ENCODE data around the gene SHC1.
"Not testable (repeated sequence)": the region's sequence is repeated elsewhere in the genome, so short reads cannot be mapped to it uniquely, and the experiment has no call there.

The SHC1 gene

DNA sequence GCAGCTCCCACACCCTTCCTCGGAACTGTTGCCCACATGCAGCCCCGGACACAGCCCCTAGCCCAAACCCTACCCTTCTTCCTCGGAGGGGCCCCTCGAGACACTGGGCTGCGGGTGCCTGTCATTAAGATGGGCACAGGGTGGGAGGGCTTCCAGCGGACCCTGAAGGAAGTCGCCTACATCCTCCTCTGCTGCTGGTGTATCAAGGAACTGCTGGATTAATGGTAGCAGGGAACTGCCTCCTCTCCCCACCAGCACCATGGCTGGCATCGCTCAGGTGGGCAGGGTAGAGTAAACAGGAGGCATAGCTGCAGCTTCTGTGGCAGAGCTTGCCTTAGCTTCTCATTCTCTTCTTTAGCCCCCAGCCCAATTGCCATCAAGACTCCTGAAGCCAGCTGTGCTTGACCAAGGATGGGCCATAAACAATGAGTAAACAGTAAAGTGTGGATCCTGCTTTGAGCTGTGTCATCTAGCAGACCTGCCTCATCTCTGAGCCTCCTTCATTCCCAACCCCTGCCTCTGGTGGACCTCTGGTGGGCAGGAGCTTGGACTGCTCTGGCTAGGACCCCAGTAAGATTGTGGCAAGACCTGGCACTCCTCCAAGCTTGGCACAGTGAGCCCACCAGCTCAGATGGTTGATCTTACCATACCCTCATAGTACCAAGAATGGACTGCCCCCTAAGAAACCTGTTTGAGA lies 23.2 kb upstream of the SHC1 start, which contains the start of gene LENEP:
Gene LENEP (plus strand): TSS at position 15 of the 697 bp plus-strand sequence. CDS start 22 bp downstream, at position 37.
- no peak for DNase-seq

GRCh38 chr1:154992721-154993571 lies 22.4 kb upstream of the SHC1 start:
- no peak for DNase-seq

GRCh38 chr1:154990276-154990675 lies 19.7 kb upstream of the SHC1 start:
- no peak for DNase-seq

DNA sequence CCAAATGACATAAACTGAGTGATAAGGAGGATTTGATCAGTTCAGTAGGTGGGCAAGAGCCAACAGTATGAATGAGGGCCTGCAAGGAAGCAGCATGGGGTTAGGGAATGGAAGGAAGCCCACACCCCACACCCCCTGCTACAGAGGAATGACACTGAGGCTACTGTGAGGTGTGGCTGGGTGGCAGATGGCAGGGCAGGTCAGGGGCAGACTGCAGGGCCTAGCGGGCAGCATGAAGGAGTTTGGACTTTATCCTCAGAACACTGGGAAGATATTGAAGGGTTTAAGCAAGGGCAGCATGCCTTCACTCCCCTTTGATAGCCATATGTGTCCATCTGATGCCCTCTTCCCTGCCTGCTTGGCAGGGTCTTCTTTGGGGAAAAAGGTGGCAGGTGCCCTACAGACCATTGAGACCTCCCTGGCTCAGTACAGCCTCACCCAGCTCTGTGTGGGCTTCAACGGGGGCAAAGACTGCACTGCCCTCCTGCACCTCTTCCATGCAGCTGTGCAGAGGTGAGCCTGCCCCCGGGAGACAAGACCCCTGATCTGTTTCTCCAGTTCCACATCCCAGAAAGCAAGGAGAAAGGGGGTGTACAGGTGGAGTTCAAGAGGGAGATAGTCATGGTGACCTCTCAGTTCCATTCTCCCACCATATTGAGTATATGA lies 18.8 kb upstream of the SHC1 start:
- no peak for DNase-seq

DNA sequence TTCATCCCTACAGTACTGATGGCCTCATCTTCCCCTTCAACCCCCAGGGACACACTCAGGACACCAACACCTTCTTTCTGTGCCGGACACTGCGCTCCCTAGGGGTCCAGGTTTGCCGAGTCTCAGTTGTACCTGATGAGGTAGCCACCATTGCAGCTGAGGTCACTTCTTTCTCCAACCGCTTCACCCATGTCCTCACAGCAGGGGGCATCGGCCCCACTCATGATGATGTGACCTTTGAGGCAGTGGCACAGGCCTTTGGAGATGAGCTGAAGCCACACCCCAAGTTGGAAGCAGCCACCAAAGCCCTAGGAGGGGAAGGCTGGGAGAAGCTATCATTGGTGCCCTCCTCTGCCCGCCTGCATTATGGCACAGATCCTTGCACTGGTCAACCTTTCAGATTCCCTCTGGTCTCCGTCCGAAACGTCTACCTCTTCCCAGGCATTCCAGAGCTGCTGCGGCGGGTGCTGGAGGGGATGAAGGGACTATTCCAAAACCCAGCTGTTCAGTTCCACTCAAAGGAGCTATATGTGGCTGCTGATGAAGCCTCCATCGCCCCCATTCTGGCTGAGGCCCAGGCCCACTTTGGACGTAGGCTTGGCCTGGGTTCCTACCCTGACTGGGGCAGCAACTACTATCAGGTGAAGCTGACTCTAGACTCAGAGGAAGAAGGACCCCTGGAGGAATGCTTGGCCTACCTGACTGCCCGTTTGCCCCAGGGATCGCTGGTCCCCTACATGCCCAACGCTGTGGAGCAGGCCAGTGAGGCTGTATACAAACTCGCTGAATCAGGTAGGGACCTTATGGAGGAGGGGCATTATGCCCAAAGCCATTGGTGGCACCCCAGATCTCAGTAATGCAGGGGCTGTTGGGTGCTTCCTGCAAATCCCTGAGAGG lies 17.8 kb upstream of the SHC1 start:
- DNase-seq, result no peak

DNA sequence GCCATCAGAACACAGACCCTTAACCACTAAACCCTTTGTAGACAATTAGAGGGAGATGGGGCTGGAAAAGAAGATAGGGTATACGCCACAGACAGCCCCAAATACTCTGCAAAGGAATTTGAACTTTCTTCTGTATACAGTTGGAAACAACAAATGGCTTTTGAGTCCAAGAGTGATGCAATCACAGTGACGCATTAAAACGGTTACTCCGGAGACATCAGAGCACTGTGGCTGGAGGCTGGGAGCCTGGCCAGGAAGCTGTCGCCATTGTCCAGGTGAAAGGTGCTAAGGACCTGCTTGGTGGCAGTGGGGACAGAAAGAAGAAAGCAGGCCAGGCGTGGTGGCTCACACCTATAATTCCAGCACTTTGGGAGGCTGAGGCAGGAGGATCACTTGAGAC lies 16.8 kb upstream of the SHC1 start:
- DNase-seq, result no peak

- DNase-seq, result not testable (repeated sequence)
These were observed 16.2 kb upstream of the SHC1 start for GRCh38 chr1:154986736-154987135.

DNA sequence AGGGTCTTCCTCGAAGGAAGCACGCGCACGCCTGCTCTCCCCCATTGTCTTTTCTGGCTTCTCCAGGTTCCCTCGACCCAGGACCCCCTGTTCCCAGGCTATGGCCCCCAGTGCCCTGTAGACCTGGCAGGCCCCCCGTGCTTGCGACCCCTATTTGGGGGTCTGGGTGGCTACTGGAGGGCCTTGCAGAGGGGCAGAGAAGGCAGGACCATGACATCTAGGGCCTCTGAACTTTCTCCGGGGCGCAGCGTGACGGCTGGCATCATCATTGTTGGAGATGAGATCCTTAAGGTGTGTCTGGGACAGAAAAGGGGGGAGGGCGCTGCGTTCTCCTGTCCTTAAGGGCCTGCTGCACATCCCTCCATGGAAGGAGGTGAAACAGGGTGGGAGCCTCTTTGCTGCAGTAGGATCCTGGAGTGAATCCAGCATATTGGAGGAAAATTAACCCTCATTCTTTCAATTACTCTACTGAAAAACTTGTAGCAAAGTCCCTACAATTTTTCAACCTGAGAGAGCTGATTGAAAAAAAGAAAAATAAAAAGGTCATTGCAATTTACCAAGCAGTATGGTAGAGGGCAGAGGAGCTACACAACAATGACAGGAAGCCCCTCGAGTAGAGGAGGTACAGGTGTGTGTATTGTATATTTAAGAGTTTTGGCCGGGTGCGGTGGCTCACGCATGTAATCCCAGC lies 13.4 kb upstream of the SHC1 start:
- no peak for DNase-seq

GRCh38 chr1:154982897-154983648 lies 12.5 kb upstream of the SHC1 start, which contains the start of gene FLAD1:
FLAD1 (plus strand) TSS chr1:154983344; CDS start chr1:154983695, 351 bp downstream.
- DNase-seq, result peak; percentile 100

- DNase-seq, result no peak
These were observed 11.8 kb upstream of the SHC1 start for GRCh38 chr1:154982341-154982740.

DNA sequence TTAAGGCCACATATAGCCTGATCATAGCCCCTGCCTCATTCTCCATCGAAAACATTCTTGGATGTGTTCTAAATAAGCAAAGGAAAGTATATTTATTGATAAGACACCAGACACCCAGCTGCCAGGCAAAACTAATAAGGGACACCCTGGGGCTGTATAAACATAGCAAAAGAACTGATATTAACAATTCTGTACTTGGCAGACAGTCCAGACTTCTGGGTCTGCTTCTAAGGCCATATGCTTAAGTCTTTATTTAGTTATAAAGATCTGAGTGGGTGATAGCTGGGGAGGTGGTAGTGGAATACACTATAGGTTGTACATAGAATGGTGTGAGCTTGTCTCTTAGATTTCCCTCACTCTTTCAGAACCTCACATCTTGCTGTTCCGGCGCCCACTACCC lies 7.8 kb upstream of the SHC1 start:
- no peak for DNase-seq

GRCh38 chr1:154977762-154978161 lies 7.2 kb upstream of the SHC1 start:
- not testable (repeated sequence) for DNase-seq

- DNase-seq, result no peak
These were observed 5.0 kb upstream of the SHC1 start for GRCh38 chr1:154975409-154976059.

DNA sequence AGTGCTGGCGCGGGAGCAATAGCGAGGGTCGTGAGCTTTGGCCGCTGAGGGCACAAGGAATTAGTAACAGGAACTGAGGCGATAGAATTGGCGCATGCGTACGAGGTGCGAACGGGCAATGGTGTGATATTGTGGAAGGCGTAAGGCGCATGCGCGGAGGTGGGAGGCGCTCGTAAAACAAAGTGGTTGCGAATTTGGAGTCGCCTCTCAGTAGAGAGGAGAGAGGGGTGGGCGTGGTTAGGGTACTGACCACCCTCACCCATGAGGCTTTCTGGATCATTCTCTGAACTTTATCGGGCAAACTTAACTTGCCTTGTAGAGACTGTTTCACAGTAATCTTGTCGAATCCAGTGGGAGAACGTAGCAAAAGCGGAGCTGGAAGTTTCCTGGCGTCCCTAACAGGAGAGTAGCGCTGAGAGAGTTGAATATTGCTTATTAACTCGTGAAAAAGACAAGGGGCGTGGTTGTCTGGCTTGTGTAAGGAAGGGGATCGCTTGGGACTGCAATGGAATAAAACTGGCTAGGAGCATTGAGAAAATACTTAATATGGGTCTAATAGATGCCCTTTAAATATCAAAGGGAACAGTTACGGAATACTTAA lies 4.4 kb upstream of the SHC1 start:
- DNase-seq, result peak; percentile 97

DNA sequence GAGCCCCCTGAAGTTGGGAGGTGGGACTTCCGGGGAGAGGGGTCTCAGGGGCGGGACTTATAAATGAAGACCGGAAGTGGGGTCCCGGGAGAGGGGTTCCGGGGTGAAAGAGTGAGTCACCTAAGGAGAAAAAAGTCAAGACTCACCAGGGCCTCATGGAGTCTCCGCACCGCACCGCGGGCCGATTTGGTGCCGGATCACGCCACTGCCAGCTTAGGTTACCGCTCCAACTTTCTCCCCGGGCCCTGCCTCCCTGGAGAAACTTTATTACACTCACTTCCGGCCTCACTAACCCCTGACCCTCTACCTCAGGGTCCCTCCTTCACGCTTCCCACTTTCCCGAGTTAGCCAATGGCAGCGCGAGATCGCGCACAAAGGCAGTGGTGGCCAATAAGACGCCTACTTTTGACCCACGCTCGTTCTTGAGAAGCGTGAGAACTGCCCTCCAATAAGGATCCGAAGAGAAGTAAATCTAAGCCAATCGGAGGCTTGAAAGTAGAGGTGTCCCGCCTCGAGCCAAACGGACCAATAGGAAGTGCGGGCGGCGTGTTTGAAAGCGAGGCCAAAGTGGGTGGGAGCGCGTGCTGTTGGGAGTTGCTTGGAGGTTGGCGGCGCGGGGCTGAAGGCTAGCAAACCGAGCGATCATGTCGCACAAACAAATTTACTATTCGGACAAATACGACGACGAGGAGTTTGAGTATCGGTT lies 3.7 kb upstream of the SHC1 start, which contains the start of gene CKS1B:
Gene CKS1B (plus strand): TSS at position 580 of the 706 bp plus-strand sequence. CDS start 65 bp downstream, at position 645.
- peak; percentile 100 for DNase-seq

DNA sequence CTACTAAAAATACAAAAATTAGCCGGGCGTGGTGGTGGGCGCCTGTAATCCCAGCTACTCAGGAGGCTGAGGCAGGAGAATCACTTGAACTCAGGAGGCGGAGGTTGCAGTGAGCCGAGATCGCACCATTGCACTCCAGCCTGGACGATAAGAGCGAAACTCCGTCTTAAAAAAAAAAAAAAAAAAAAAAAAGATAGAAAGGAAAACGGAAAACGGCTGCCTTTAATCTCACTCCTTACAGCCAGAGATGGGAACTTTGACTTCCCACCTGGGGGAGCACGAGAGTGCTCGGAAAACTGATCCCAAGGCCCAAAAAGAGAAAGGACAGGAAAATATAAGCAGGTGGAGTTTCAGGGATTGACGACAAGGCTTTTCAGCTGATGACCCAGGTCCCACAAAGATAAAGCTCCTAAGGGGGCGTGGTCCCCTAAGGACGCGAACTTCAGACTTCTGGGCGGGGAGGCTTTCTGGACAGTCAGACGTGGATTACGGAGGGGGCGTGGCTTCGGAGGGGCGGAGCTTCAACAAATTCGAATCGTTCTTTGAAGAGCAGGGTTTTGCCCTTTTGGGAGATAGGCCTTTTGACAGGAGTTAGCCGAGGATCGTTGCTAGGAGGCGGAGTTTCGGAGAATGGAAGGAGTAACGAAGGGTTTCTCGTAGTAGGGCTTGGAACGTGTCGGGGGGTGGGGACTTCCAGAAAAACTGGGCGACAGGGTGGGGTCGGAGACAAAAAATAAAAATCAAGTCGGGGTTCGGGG lies 3.0 kb upstream of the SHC1 start:
- DNase-seq, result peak; percentile 44

- no peak for DNase-seq
These were observed 2.2 kb upstream of the SHC1 start for GRCh38 chr1:154972517-154973343.

DNA sequence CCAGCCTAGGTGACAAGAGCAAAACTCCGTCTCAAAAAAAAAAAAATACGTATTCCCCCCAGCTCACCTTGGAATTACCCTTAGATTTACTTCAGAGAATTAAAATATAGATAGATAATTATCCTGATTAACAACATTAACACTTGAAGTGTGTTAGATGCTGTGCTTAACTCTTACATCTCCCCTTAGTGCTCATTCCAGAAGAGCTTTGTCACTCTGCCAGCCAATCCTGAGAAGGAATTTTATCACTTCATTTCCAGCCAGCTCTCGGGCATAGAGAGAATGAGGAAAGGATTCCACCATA lies 1.6 kb upstream of the SHC1 start:
- DNase-seq, result no peak
